HG02642 (cell line): ENCODE results near the gene ZNF236.

Experiments
- ATAC-seq: cut with Tn5 transposase; IDR thresholded peaks from one replicate; pipeline ENCODE4 v1.9.1; 2021; ENCODE audit warnings: mild to moderate bottlenecking; ENCODE audit not compliant: unreplicated experiment, poor library complexity

ZNF236 gene

DNA sequence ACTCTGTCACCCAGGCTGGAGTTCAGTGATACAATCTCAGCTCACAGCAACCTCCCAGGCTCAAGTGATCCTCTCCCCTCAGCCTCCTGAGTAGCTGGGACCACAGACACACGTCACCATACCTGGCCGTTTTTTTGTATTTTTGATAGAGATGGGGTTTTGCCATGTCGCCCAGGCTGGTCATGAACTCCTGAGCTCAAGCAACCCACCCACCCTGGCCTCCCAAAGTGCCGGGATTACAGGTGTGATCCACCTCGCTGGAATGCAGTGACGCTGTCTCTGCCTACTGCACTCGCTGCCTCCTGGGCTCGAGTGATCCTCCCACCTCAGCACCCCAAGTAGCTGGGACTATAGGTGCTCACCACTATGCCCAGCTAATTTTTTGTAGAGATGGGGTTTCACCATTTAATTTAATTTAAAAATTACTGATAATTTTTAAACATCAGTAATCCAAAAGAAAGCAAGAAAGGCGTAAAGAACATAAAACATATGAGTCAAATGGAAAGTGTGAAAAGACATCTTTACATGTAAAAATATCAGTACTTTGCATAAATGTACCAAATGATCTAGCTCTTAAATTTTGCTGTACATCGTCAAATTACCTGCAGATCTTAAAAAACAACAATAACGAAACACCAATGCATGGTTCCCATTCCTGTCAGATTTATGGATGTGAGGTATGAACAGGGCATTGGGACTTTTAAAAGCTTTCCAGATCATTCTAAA lies 2.8 kb upstream of the ZNF236 start:
- ATAC-seq: no peak

DNA sequence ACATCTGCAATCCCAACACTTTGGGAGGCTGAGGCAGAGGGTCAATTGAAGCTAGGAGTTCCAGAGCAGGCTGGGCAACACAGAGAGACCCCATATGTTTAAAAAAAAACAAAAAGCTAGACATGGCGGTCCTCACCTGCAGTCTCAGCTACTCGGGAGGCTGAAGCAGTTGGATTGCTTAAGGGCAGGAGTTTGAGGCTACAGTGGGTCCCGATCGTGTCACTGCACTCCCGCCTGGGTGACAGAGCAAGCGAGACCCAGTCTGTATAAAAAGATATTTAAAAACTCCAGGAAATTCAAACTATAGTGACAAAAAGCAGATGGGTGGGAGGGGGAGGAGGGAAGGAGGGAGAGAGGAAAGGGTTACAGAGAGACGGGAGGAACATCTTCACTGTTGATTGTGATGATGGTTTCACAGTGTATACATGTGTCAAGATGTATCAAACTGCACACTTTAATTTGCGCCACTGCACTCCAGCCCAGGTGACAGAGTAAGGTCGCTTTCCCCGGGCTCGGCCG lies 942 bp upstream of the ZNF236 start:
- ATAC-seq: no peak

DNA sequence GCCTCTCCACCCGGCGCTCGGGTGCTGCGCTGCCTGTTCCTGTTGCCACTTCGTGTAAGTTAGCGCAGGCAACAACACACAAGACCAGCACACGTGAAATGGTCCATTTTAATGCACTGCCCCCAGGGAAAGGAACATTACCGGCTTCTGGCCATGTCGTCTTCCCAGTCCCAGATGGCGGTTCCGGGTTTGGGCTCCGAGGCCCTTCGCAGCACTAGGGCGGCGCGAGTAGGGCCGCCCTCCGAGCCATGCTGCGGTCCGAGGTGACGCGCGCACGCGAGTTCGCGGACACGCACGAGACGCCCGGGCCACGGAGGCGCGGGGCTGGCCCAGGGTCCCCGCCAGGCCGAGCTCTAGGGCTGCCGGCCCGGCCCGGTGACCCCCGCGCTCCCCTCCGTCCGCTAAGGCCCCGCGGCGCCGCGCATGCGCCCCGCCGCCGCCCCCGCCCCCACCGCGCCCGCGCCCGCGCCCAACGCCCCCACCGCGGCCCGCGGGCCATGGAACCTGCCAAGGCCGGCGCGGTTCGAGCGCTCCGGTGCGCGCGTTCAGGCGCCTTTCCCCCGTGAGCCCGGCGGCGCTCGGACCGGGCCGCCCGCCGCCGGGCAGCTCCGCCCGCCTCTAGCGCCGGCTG lies 367 bp upstream of the ZNF236 start:
- ATAC-seq: peak; percentile 48

DNA sequence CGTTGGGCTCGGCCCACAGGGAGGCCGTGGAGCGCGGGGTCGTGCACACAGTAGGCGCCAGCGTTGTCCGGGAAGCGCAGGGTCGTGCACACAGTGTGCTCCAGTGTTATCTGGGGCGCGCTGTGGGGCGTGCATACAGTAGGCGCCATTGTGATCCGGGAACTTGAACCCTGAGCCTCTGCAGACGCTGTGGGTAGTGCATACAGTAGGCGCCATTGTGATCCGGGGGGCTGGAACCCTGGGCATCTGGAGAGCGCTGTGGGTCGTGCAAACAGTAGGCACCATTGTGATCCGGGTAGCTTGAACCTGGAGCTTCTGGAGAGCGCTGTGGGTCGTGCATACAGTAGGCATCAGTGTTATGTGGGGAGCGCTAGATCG lies 793 bp downstream of the ZNF236 start:
- ATAC-seq: no peak

DNA sequence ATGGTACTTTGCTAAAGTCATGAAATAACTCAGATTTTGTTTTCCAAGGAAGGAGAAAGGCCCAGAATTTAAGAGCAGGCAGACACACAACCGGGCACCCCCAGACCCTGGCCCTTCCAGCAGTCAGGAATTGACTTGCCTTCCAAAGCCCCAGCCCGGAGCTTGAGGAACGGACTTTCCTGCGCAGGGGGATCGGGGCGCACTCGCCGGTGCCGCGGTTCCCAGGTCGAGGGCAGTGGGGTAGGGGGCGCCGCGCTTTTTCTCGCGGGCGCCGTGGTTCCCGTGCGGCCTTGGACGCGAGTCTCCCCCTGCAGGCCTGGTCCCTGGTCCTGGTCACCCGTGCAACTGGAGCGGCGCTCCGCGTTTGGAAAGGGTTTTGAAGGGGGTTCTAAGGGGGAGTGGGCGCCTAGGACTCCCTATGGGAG lies 1.2 kb downstream of the ZNF236 start:
- peak; percentile 16 for ATAC-seq

DNA sequence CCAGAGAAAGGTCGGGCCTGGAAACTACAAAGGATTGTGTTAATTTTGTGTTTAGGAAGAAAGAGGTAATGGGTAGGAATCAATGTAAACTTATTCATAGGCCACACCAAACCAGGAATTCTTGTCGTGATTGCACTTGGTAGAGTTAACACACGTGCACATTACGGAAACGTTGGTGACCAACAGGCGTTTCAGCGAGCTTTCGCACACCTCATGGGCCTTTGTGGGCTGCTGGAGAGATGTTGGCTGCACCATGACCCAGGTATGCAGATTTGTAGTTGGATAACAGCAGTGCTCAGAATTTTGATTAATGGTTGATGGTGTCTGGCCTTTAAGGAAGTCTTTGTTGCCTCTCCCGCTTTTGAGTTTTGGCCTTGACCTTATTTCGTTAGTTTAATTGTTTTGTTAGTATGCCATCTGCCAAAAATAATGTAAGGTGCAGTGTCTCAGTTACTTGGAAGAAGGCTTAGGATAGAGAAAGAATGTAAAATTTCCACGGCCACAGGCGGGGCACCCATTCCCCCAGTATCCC lies 1.9 kb downstream of the ZNF236 start:
- ATAC-seq: no peak

DNA sequence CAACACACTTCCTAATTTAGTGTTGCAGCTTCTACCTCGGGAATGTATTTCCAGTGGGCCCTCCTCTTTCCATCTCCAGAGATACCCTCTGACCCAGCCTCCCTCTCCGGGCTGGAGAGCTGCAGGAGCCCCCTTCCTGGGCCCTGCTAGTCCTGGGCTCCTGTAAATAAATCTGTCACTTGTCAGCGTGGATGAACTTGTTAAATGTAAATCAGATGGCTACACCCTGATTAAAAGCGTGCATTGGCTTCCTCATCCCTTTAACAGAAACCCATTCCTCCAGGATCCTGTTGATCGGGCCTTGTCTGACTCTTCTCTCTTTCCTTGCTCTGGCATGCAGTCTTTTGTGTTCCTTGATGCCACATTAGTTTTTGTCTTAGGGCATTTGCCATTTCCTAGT lies 2.4 kb downstream of the ZNF236 start:
- no peak for ATAC-seq

DNA sequence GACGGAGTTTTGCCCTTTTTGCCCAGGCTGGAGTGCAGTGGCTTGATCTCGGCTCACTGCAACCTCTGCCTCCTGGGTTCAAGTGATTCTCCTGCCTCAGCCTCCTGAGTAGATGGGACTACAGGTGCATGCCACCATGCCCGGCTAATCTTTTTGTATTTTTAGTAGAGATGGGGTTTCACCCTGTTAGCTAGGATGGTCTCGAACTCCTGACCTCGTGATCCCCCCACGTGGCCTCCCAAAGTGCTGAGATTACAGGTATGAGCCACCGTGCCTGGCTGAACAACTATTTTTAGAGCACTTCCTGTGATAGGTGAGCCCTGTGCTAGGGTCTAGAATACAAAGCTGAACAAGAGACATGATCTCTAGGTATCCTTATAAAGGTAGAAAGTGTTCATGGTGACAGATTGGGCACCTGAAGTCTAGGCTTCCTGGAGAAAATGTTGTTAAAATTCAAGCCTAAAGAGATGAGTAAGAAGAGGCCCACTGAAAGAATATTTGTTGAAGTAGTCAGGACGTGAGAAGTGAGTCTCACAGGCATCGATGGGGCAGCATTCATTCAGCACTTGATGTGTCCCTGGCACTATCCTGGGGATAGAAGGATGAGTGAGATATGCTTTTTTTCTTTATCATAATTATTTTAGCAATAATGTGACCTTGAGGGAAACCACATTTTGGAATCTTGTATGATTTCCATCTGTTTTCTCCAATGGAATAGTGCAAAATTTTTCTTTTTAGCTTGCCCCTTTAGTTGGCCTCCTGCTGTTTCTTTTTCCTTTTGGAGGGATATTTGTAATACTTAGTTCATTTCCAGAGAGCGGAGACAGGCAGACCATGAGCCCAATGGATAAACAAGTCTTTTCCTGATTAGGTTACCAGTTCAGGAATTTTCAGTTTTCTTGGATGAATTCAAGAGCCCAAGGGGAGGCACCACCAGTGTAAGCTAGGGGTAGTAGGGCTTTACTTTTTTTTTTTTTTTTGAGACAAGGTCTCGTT lies 5.1 kb downstream of the ZNF236 start:
- ATAC-seq: no peak

DNA sequence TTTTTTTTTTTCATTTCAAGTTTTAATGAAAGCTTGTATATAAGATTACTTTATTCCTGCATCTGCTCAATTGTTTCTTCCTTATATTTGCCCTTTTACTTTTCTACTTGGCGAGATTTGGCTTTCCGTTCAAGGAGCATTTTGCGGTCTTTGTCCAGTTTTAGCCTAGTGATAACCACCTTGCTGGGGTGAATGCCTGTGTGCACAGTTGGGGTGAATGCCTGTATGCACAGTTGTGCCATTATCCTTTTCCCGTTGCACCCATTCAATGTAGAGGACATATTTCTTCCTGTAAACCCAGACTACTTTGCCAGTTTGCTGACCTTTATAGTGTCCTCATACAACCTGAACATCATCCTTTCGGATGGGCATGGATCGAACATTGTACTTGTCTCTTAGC lies 12.0 kb downstream of the ZNF236 start:
- ATAC-seq: no peak

DNA sequence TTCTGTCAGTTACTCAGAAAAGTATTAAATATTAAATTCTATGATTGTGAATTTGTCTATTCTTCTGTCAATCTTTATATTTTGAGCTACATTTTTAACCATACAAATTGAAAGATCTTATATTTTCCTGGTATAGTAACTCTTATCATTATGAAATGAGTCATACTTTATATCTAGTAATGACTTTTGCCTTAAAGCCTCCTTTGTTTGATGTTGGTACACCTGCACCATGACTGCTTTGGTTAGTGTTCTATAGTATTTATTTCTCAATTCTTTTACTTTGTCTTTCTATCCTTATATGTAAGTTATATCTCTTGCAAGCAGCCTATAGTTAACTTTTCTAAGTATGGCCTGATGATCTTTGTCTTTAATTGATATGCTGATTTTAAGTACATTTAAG lies 13.0 kb downstream of the ZNF236 start:
- no peak for ATAC-seq

DNA sequence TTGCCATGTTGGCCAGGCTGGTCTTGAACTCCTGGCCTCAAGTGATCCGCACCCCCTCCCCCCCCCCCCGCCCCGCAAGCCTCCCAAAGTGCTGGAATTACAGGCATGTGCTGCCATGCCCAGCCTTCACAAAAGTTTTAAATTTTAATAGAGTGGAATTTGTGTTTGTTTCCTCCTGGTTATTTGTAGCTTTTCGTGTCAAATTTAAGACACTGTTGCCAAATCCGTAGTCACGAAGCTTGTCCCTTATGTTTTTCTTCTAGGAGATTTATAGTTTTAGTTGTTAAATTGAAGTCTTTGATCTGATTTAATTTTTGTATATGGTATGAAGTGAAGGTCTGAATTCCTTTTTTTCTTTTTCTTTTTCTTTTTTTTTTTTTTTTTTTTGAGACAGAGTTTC lies 14.7 kb downstream of the ZNF236 start:
- ATAC-seq: no peak

DNA sequence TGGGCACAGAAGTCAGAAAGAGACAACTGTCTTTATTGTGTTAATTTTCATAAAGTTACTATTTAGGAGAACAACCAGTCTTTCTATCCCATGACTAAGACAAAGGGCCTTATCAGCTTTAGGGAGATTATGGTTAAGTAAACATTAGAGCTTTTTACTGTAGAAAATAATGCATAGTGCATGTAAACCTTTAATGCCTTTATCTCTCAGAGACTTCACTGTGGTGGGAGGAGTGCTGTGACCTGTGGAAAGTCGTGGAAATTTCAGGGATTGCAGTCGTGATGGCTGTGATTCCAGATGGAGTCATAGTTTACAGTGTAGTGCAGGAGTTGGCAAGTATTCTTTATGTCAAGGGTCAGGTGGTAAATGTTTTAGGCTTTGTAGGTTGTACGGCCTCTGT lies 15.8 kb downstream of the ZNF236 start:
- no peak for ATAC-seq

DNA sequence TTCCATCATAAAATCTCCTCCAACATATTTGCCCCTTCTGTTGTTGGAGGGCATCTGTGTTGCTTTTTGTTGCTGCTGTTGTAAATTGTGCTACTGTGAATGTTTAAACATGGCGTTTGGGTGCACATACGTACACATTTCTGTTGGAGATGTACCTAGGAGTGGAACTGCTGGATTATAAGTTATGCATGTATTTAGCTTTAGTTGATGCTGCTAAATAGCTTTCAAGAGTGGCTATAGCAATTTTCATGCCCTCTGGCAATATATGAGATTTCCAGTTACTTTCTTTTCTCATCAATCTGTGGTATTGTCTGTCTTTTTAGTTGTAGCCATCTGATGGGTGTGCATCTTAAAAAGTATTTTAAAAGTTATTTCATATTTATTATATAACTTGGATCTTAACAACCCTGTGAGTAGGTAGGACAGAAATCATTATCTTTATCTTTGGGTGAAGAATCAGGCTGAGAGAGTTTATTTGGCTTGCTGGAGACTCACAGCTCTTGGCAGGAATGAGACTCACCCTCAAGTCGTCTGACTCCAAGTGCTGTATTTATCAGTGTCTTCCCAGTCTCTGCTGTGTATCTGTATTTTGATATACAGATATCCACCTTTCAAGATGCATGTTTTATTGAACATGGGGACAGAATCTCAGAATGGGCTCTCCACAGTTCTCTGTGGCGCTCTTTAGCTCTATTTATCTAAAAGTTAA lies 16.9 kb downstream of the ZNF236 start:
- ATAC-seq: no peak

DNA sequence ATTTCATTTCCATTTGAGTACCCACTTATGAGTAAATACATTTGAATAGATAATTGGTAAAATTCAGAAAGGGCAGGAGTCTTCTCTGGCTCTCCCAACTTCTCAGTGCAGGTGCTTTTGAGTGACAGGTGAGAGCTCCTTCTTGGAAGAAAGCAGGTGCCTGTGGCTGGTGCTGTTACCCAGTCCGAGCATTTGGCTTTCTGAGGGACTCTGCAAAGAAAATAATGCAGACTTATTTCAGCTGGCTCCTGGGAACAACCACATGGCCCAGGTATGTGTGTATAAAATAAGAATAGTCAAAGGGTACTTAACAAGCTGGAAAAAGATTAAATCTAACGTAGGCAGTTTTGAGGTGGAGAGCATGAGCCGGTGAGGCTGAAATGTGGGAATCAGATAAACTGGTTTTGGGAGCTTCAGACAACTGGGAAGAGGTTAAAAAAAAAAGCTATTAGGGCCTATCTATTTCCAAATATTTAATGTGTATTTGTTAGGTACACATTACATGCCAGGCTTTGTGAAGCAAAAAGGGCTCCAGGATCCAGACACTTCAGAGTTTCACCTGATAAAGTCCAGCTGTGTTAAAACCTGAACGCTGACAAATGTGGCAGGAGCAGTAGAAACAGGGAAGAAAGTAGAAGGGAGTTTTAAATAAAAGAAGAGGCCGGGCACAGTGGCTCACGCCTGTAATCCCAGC lies 20.6 kb downstream of the ZNF236 start:
- ATAC-seq: no peak

DNA sequence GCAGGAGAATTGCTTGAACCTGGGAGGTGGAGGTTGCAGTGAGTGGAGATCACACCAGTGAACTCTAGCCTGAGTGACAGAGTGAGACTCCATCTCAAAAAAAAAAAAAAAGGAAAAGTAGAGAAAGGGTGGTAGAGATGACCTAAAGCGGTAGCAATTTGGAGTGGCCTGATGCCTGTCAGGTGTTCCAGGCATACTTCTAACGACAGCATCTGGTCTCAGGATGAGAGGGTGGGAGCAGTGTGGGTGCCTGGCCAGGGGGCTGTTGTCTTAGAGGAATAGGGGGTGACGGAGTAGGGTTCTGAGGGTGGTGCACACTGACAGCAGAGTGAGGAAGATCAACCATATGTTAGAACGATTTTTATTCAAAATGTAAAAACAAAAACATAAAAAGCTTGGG lies 21.8 kb downstream of the ZNF236 start:
- ATAC-seq: no peak

DNA sequence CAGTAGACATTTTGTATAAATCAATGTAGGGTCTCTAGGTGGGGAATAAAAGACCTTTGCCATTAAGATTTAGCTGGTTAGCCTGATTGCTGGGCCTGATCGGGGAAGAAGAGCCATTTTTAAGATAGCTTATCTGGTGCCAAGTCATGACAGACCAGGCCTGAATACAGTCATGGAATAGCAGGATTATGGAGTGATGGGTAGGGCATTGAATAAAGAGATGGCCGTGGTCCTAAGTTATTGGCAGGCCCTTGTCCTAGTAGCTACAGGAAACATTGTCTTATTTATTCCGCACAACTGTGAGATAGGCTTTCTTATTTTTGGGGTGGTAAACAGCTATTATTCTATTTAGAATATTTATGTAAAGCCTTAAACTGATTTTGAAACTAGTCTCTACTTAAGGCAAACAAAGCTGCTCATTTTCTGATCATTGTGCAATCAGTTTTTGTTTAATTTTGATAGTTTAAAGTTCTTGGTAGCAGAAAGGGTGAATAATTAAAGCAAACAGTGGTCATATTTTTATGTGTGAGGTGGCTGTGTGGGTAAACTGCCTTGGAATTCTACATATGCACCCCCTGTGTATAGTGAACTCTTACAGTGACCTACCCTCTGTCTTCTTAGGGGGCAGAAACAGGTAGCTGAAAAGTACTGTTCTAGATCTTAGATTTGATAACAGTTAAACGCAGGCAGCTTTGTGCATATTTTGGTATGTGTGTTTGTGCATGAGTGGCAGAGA lies 22.6 kb downstream of the ZNF236 start:
- no peak for ATAC-seq

DNA sequence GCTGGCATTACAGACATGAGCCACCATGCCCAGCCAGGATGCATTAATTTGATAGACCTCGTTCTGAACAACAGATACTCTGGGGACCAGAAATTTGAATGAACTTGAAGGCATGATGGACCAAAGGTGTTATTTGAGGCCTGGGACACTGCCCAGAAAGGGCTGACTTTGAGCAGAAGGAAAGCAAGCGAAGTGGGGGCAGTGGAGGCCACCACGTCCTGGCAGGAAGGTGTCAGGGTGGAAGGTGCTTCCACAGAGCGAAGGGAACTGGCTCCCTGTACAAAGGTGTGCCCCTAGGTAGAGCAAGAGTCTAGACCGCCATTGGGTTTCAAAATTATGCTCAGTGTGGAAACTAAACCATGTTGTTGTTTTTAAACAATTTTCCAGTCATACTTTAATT lies 23.9 kb downstream of the ZNF236 start:
- ATAC-seq: no peak

DNA sequence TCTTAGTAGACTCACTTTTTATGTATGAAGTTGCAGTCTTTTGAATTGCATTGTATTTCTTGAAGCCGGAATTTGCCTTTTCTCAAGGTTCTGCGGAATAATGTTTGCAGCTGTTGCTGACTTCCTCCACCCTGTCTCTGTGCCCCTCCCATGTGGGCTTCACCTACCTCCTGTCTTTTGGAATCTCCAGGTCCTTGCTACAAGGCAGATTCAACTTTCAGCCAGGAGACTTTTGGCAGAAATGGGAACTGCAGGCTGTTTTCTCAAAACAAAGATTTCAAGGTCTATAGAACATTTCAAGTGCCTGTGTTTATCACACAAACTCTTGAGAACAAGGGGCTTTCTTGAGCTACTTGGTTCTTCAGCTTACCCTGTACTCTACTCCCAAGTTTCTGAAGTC lies 25.6 kb downstream of the ZNF236 start:
- no peak for ATAC-seq

DNA sequence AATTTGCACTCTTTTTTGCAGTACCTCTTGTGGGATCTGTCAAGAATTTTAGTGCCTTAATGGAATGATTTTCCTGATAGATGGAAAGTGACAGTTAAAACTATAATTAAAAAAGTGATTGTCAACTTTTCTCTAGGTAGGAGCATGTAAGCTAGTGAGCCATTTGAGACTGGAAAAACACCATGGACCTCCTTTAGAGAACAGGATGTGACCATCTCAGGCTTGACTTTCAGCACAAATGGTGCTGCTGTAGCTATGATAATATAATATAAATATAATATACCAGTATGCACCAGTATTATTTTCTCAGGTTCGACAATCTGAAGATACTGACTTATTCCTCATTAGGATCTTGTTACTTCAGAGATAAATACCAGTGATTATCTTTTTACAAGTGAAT lies 27.8 kb downstream of the ZNF236 start:
- no peak for ATAC-seq
